Stomach (tissue), 4 donors: ENCODE results near the gene SPNS2.

ENCODE experiments used
- CTCF ChIP-seq, 7 experiments: fragments of 450-650 bp in 4 of 7; fragments of 200-600 bp in 3 of 7; sonication (generic) in 3 of 7; IDR thresholded peaks; one replicate each; pipeline ENCODE4 v1.5.1; 2016 to 2019; ENCODE audit warnings: antibody characterized with exemption in 7 of 7, control low read depth in 2 of 7, mild to moderate bottlenecking in 1 of 7
- EP300 ChIP-seq: sonication (generic); formaldehyde crosslinking; IDR thresholded peaks from one replicate; pipeline ENCODE4 v1.6.1; 2017; ENCODE audit warnings: antibody characterized with exemption
- POLR2A ChIP-seq, 4 donors: fragments of 450-650 bp; IDR thresholded peaks; one replicate each; pipeline ENCODE4 v1.6.1; 2016; ENCODE audit warnings: antibody characterized with exemption in 4 of 4, control low read depth in 2 of 4, mild to moderate bottlenecking in 1 of 4, moderate library complexity in 1 of 4
- POLR2AphosphoS5 ChIP-seq, 3 donors: sonication (generic); formaldehyde crosslinking; IDR thresholded peaks; one replicate each; pipeline ENCODE4 v1.6.1; 2016; ENCODE audit warnings: antibody characterized with exemption in 3 of 3

GRCh38 chr17:4472286-4472685 is 26.4 kb upstream of the SPNS2 start:
- TF ChIP-seq CTCF (IDR thresholded peaks at IDR 0.05) (no peak), POLR2A (IDR thresholded peaks at IDR 0.05) (no peak), POLR2AphosphoS5 (IDR thresholded peaks at IDR 0.05) (no peak), EP300 (no peak)
